ENCODE data around the gene FLNC.

The FLNC gene

GRCh38 chr7:128845475-128845874 lies 15.3 kb downstream of the FLNC start:
- DNase-seq: no peak

GRCh38 chr7:128845987-128846386 lies 15.8 kb downstream of the FLNC start:
- no peak for DNase-seq

- no peak for DNase-seq
Observed at GRCh38 chr7:128846781-128847444, 16.7 kb downstream of the FLNC start.

- DNase-seq: no peak
Observed at GRCh38 chr7:128847721-128848211, 17.6 kb downstream of the FLNC start.

- DNase-seq: no peak
Observed at GRCh38 chr7:128848289-128849155, 18.3 kb downstream of the FLNC start.

- DNase-seq: no peak
Observed at GRCh38 chr7:128849156-128849515, 18.9 kb downstream of the FLNC start.

GRCh38 chr7:128849804-128850490 lies 19.7 kb downstream of the FLNC start:
- no peak for DNase-seq

- DNase-seq: no peak
Observed at GRCh38 chr7:128852537-128853254, 22.5 kb downstream of the FLNC start.

- no peak for DNase-seq
Observed at GRCh38 chr7:128853799-128854198, 23.6 kb downstream of the FLNC start.

DNA sequence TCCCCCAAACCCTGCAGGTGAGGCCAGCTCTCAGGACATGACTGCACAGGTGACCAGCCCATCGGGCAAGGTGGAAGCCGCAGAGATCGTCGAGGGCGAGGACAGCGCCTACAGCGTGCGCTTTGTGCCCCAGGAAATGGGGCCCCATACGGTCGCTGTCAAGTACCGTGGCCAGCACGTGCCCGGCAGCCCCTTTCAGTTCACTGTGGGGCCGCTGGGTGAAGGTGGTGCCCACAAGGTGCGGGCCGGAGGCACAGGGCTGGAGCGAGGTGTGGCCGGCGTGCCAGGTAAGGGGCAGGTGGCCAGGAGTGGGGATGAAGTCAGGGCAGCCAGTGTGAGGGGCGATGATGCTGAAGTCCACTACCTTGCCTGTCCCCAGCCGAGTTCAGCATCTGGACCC lies 24.2 kb downstream of the FLNC start:
- no peak for DNase-seq

DNA sequence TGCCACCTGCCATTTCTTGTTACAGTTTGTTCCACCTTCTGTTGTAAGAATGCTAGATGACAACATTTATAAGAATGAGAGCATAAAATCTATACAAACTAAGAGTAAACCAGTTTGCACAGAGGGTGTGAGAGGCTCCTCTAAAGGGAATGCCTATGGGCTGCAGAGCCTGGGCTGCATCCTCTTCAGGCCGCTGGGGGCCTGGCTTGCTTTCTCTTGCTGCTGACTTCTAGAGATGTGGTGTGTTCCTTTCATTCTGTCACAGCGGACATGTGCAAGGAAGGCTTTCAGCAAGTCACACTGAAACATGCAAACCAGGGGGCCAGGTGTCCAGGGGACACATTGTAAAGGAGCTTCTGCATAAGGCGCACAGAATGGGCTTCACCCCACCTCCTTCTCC lies 25.4 kb downstream of the FLNC start:
- DNase-seq: no peak

GRCh38 chr7:128856001-128856718 lies 26.0 kb downstream of the FLNC start:
- DNase-seq: no peak

- no peak for DNase-seq
Observed at GRCh38 chr7:128858380-128859231, 28.4 kb downstream of the FLNC start.

- DNase-seq: no peak
Observed at GRCh38 chr7:128859232-128860157, 29.3 kb downstream of the FLNC start.

- no peak for DNase-seq
Observed at GRCh38 chr7:128860158-128861073, 30.2 kb downstream of the FLNC start.

- DNase-seq: no peak
Observed at GRCh38 chr7:128861957-128862570, 31.9 kb downstream of the FLNC start.

DNA sequence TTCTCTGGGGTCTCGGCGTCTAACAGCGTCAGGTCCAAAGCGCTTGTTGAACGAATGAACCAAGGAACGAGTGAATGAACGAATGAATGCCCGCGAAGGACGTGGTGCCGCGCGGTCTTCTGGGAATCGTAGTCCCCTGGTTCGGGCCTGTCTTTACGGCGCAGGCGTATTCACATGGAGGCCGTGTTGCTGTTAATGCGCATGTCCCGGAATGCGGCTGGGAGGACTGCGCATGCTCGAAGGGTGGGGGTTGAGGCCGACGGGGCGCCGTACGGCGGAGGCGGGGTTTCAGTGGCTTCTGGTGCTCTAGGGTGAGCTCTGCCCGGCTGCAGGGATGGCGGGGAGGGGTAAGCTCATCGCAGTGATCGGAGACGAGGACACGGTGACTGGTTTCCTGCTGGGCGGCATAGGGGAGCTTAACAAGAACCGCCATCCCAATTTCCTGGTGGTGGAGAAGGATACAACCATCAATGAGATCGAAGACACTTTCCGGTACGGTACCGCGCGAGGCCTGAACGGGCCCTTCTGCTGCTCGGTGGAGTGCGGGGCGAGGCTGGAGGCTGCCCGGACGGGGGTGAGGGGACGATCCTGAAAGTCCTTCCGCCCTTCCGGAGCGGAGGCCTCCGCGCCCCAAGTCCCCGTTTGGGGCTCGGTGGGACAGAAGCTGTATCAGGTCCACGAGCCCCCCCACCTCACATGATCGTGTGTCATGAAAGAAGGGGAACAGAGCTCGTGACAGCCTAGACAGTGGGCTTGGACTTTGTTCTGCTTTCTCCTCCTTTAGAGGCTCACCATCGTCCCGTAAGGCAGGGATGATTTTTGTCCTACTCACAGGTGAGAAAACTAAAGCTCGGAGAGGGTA lies 32.6 kb downstream of the FLNC start, which contains the start of gene ATP6V1F:
Gene ATP6V1F (plus strand): TSS at position 286 of the 862 bp plus-strand sequence. CDS start 49 bp downstream, at position 335.
- peak; percentile 99 for DNase-seq

All from stimulated activated CD4-positive, alpha-beta T cell treated with anti-CD3 and anti-CD28 coated beads, Interleukin-12 subunit alpha, Interleukin-12 subunit beta, amount 100 ng/mL, for 4 hours (primary cell).